KOPT-K1 (cell line): ENCODE data around the gene SLC22A5.

ENCODE experiments used
- H3K27ac ChIP-seq: fragments of 200-600 bp; sonication (generic); 2 replicates; pipeline ENCODE4 v1.5.1; 2016; ENCODE audit warnings: antibody characterized with exemption, mild to moderate bottlenecking, low read depth, low read length; ENCODE audit not compliant: poor library complexity, severe bottlenecking
- H3K36me3 ChIP-seq: fragments of 200-600 bp; sonication (generic); 2 replicates; pipeline ENCODE4 v1.5.1; 2017; ENCODE audit warnings: antibody characterized with exemption, mild to moderate bottlenecking, low read length, moderate library complexity; ENCODE audit not compliant: insufficient read depth
- H3K9me3 ChIP-seq: fragments of 200-600 bp; sonication (generic); 2 replicates; pipeline ENCODE4 v1.5.1; 2017; ENCODE audit warnings: antibody characterized with exemption, low read length, mild to moderate bottlenecking; ENCODE audit not compliant: insufficient read depth, poor library complexity, severe bottlenecking

SLC22A5 gene

DNA sequence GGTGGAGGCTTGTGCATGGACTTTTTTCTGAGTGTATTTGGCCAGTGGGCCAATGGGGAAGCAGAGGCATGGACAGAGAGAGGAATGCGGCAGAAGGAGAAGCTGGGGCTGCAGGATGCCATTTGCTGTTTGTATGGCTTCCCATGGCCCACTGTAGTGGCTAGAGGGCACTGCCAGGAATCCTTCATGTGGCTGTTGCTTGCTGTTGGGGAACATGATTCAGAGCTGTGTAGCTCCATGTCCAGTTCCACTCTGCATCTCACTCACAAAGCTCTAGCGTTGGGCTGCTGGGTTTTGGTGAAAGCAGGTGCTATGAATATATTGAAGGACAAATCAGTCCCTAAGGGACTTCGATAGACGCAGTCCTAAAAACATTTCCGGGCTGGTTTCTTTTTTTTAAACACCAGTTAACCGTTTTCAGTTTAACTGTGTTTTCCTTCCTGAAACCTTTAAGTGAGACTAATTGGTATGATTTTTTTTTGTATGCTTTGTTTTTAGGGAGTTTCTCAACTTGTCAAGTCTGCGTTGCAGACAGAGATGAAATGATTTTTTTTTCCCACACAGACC, 51.3 kb downstream of the SLC22A5 start:
- peak overlapping the region; percentile 98 for H3K27ac ChIP-seq
- peaks cover 84% of the 10 kb centered on the region for H3K36me3 ChIP-seq
- no peaks in the 10 kb centered on the region for H3K9me3 ChIP-seq

DNA sequence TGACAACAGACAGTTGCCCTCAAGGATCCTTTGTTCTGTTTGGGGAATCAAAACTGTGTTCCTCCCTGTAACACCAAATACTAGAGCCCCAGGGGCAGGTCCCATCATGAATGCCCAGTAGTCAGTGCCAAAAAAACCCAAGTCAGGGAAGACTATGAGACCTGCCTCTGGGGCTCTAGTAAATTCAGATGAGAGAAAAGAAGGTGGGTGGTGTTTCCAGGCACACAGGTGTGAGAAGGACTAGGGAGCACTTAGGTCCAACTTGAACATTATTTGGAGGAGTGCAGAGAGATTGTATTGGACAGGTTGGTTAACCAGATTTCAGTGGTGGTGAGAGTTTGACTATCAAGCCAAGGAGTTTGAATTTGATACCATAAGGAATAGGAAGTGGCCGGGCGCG, 52.0 kb downstream of the SLC22A5 start:
- H3K9me3 ChIP-seq: no peaks in the 10 kb centered on the region
- H3K36me3 ChIP-seq: peaks cover 86% of the 10 kb centered on the region

DNA sequence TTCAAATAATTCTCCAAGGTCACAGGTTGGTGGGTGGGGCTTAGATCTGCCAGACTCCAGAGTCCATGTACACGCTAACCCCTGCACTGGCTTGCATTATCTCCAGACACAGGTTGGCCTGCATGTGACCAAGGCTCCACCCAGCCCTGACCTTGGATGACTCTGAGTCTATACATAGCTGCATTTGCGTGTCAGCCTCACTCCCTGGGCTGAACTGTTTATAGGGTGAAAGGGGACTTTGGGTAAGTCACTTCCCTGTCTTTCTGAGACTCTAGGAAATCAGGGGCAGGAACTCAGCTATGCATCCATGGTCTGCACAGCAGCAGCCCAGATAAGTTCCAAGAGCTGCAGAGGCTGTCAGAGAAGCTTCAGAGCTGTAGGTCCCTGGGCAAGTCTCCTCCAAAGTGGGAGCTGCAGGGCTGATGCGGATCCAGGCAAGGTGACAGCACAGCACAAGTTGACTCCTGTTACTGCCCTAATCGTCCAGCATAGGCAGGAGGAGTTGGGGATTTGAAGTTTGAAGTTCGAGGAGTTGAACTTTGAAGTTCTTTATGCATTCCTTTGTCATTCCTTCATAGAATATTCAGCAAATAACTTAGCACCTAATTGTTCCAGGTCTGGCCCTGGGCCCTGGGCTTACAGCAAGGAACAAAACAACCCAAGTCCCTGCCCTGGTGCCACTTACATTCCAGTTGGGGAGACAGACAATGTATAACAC, 53.4 kb downstream of the SLC22A5 start:
- Histone ChIP-seq H3K27ac (peak overlapping the region; percentile 98), H3K9me3 (no peaks in the 10 kb centered on the region), H3K36me3 (peaks cover 77% of the 10 kb centered on the region)

More for the DNA sequence above, 52.0 kb downstream of the SLC22A5 start:
- H3K27ac ChIP-seq: peak overlapping the region; percentile 98

DNA sequence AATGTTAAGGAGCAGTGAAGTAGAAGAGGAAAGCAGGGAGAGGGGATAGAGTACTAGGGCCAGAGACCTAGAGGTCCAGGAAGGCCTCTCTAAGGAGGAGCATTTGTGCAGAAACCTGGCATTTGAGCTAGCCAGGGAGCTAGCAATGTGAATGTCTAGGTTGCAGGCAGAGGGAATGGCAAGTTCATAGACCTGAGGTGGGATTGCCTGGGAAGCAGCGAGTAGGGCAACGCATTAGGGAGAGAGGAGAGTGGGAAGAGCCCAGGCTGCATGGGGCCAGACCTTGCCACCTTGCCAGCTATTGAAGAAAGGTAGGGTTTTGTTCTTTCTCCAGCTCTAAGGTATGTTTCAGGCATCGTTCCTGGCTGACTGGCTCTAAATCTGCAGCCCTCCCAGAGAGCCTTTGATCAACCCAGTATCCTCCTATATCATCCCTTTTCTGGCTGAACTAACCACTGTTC, 54.0 kb downstream of the SLC22A5 start:
- Histone ChIP-seq H3K36me3 (peaks cover 77% of the 10 kb centered on the region), H3K9me3 (no peaks in the 10 kb centered on the region), H3K27ac (peak overlapping the region; percentile 98)

DNA sequence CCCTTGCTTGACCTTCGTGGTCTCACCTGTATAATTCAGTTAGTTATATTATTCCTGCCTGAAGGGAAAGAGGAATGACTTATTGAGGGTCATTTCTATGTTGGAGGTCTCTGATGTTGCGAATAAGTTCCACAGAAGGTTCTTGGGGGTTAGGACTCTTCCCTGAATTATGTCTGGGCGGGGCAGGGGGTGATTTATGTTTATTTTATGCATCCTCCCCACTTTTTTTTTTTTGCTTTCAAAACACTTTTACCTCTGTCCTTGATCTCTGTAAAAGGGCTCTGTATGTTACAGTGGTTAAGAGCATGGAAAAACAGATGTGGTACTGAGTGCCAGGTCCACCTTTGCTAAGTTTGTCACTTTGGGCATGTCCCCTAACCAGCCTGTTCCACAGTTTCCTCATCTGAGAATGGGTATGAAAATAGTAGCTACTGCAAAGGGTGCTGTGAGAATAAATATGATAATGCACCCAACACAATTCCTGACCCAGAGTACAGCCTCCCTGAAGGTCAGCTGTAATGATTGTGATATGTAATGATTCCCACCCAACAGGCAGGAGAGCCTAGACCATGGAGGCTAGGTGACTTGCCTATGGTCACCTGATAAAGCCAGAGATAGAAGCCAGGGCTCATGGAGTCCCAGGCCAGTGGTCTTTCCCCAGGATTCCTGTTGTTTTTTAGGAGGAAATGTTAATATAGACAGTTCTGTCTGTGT, 54.8 kb downstream of the SLC22A5 start:
- H3K36me3 ChIP-seq: peaks cover 77% of the 10 kb centered on the region
- peak overlapping the region; percentile 98 for H3K27ac ChIP-seq
- H3K9me3 ChIP-seq: no peaks in the 10 kb centered on the region

DNA sequence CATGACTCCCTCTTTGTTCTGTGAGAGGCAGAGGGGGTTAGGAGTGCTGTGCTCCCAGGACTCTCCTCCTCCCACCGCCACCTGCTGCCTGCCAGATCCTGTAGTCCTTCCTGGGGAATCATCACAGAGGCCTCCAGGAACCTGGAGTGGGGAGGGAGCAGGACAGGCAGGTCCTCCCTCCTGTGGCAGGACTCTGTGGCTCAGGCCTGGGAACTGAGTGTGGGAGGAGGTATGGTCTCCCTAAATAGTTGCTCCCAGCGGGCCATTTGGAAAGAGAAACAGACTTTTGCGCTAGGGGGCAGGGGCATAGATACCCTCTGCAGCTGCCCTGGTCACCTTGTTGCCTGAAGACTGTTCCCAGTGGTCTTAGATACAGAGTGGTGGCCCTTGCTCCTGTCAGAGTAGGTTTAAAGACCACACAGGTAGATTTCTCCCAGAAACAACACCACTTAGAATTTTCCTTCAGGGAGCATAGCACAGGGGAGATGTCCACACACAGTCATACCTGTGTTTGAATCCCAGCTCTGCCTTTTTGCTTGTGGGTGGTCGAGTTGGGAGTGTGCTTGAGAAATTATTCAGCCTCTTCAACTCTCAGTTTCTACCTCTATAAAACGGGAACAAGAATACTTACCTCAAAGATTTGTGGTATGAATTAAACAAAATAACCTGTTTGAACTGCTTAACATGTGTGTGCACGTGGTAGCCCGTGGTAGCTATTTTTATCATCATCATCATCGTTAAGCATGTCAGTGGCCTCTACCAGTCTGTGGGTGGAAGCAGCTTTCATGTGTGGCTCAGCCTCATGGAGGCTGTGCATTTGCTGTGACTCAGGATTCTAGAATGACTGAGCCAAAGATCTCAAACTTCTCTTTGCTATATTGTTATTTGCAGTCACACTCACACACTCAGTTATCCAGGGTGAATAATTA, 55.8 kb downstream of the SLC22A5 start:
- Histone ChIP-seq H3K9me3 (no peaks in the 10 kb centered on the region), H3K36me3 (peaks cover 82% of the 10 kb centered on the region), H3K27ac (peak overlapping the region; percentile 98)

DNA sequence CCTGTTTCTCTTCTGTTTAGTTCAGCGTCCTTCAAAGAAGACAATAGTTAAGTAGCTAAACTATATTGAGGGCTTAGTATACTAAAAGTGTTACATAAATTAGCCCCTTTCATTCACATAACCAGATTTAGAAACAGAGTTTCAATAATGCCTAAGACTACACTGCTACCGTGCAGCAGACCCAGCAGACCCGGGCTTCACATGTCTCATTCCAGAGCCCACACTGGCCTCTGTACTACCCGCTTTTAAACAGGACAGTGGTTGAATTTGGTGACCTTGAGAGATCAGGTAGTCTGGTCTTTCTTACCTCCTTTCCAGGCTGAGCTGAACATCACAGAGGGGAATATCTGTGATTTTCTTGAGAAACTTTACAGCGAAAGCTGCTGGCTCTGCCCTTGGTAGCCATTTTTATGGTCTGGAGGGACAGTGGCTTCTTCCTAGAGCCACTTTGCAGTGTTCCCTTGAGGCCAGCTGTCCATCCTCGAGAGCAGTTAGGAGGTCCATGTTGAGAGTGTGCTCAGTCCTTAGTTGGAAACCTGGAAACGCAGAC, 56.5 kb downstream of the SLC22A5 start:
- Histone ChIP-seq H3K27ac (peak overlapping the region; percentile 98), H3K36me3 (peaks cover 83% of the 10 kb centered on the region), H3K9me3 (no peaks in the 10 kb centered on the region)

DNA sequence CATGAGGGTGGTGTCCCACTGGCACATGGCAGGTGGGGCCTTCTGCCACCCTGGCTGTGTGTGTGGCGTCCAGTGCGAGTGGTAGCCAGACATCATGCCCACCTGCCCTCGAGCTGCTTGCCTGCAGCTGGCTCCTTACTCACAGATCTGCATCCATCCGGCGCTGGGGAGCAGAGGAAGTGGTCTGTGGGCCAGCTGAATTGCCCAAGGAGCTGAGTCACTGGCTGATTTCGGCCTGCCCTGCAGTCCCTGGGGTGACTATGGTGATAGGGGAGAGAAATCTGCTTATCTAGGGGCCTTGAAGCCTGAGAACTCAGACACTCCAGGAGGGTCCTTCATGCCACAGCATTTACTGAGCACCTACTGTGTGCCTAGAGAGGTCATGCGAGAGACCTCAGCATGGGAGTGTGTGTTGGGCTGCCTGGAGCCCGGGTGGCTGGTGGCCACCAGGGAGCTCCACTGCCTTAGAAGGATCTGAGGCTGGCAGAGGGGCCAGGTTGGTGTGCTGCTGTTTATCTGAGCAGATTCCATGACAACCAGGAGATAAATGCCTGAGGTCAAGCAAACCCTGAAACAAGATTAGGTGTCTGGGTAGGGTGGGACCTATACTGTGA, 57.1 kb downstream of the SLC22A5 start:
- no peaks in the 10 kb centered on the region for H3K9me3 ChIP-seq
- peak overlapping the region; percentile 98 for H3K27ac ChIP-seq
- peaks cover 84% of the 10 kb centered on the region for H3K36me3 ChIP-seq

DNA sequence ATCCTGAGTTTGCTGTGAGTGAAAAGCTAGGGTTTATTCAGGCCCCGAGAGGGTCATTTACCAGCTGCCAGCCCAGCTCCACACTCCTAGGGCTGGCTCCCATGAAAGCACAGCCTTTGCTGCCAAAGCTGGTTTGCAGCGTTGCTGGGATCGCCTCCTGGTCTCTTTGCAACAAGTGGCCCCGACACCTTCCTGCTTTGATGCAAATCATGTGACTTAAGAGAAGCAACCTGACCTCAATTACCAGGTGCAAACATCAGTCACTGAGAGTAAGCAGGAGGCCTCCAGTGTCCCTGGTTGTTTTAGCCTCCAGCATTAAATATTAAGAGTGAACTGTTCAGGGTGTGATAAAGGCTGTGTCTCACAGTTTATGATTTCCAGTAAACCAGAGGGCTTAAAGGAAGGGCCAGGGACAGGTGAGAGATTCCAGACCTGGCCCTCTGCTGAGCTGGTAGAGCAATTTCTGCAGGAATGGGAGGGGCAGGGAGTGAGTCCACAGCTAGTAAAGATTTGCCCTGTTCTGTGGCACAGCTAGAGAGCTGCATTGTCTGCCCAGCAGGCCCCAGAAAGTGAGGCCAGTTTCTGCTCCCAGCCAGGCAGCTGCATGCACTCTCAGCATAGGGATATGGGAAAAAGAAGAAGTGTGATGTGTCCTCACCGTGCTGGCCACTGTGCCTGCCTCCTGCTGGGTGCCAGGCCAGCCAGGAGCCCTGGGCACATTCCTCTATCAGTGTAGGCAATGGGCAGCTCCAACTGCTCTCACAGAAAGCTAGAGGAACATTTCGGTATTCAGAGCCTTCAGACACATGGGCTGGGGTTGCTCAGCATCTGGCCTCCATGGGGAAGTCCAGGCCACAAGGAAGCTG, 58.0 kb downstream of the SLC22A5 start:
- peaks cover 87% of the 10 kb centered on the region for H3K36me3 ChIP-seq
- peak overlapping the region; percentile 98 for H3K27ac ChIP-seq

DNA sequence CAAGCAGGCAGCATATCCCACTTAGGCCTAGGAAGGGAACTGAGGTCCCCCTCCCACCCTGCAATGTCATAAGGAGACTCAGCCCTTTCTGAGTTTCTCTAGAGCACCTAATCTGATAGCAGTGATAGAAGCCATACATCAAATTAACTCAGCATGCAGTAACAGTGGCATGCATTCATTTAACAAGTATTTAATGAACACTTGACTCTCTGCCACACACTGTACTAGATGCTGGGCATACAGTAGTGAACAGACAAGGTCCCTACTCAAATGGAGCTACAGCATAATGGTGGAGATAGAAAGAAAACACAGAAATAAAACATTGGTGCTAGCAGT, 58.6 kb downstream of the SLC22A5 start:
- H3K27ac ChIP-seq: peak overlapping the region; percentile 98
- no peaks in the 10 kb centered on the region for H3K9me3 ChIP-seq
- peaks cover 87% of the 10 kb centered on the region for H3K36me3 ChIP-seq

More for the DNA sequence above, 58.0 kb downstream of the SLC22A5 start:
- H3K9me3 ChIP-seq: no peaks in the 10 kb centered on the region

DNA sequence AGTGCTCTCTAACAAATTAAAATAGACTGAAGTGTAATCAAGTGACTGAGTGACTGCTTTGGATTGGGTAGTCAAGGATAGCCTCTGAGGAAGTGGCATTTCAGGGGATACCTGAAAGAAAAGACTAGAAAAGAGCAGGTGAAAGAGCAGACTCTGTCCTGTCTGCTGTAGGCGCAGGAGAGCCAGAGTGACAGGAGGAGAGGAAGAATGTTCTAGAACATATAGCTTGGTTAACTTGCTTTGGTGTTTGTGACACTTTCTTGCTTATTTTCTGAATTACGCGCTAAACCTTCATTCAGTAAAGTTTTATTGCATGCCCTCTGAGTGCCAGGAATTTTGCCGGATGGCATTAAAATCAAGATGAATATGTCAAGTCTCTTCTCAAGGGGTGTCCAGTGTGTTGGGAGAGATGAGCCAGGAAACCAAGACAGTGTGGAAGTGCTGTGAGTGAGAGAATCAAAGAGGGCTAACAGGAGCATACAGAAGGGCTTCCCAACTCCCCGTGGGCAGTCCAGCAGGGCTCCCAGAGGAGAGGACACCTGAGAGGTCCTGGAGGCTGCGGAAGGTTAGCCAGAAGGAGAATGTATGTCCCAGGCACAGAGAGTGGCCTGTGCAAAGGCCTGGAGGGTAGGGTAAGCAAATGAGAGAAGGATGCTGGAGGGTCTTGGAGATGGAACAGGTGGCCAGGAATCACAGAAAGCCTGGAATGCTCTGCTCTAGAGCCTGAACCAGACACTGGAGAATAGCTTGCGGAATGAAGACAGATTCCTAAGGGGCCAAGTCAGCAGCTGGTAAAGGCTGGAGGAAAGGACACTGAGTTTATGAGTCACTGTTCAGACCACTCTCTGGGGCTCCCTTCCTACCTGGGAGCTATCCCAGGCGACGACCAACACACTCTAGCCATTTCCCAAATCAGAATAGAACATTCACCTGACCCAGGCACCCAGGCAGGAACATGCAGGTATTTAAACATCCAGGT, 59.3 kb downstream of the SLC22A5 start:
- H3K36me3 ChIP-seq: peaks cover 87% of the 10 kb centered on the region
- H3K9me3 ChIP-seq: no peaks in the 10 kb centered on the region
- H3K27ac ChIP-seq: peak overlapping the region; percentile 98

DNA sequence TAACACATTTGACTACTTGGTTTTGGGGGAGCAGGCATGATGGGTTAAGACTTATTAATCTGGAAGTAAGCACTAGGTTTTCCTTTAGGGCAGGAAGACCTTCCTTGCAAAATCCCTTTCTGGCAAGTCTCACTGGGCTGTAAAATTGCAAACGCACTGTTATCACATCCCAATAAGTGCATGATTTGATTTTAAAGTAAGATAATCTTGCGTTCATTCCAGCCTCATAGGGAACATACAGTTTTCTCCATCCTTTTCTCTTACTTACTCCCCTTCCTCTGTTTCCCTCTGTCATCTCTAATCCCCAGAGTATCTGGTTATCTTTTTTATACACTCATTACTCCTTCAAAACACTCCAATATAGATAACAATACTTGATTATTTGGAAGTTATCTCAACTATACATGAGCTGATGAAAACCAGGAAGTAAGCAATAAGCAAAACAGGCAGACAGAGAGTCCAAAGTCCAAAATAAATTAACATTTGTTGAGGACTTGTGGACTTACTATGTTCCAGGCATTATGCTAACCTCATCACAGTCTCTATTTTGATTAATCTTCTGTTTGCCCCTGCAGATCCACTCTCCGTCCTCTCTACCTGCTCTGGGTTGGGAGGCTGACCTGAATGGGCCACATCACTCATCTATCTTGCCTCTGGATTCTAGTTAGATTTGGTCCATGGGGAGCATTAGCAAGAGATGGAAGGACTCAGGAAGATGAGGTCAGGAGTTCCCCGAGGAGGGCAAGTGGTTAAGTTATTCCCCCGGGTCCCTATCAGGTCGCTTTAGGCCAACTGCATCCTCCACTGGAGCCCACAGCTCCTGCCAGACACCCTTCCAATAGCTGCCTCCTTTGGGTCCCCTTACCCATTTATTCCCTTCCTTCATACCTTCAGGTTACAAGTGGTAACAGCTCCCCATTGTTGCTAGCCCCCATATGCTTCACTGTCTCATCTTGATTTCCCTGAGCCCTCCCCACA, 60.2 kb downstream of the SLC22A5 start:
- peak overlapping the region; percentile 98 for H3K27ac ChIP-seq
- H3K9me3 ChIP-seq: no peaks in the 10 kb centered on the region
- H3K36me3 ChIP-seq: peaks cover 87% of the 10 kb centered on the region
